Measurements from ENCODE around the gene MARS2. TPM values are rescaled to one million over a fixed set of nuclear protein-coding genes. Genes with fewer than 3 reads are reported as not detected.

The MARS2 gene
- total and polyA plus RNA-seq, 2 donors (not counting 1 experiment from before 2014, with no cell fraction given) = 5.1 to 10.5 TPM

- ChIA-PET POLR2A (no interaction called here), CTCF (no interaction called here)
- no peaks in the 10 kb centered on the region for H4K20me1 ChIP-seq (ENCODE audit: control insufficient read depth, insufficient read depth, low read length, poor library complexity, severe bottlenecking)
- Mint-ChIP-seq H3K27me3 (peaks cover 20% of the 10 kb centered on the region), H3K9me3 (ENCODE audit: insufficient read depth) (no peaks in the 10 kb centered on the region), H3K27ac (no peak overlapping the region), H3K4me1 (no peaks in the 10 kb centered on the region), H3K4me3 (no peak overlapping the region)
- no peak overlapping the region for H3K4me2 ChIP-seq (replicated peaks; ENCODE audit: low read depth, low read length, poor library complexity, severe bottlenecking)
- no peak for DNase-seq
- no peak overlapping the region for H2AFZ ChIP-seq (ENCODE audit: insufficient read depth, low read depth, low read length, poor library complexity, severe bottlenecking)
- H3K36me3 ChIP-seq (replicated peaks in 1 of 2; ENCODE audit: control extremely low read depth in 1 of 2, control insufficient read depth in 1 of 2, extremely low read depth in 1 of 2, insufficient read depth in 2 of 2, low read length in 1 of 2) = no peaks in the 10 kb centered on the region
- ATAC-seq (ENCODE audit: low read depth) = no peak
- no peak overlapping the region for H3K9ac ChIP-seq (ENCODE audit: low read length)
- H3K4me1 ChIP-seq (ENCODE audit: control insufficient read depth in 2 of 2, insufficient read depth in 2 of 2, low read length in 2 of 2) = no peaks in the 10 kb centered on the region
- peaks cover 0 to 13% (median 0%) of the 10 kb centered on the region in 3 donors for H3K9me3 ChIP-seq (ENCODE audit: control extremely low read depth in 1 of 3, control insufficient read depth in 2 of 3, insufficient read depth in 1 of 3, low read length in 2 of 3)
- TF ChIP-seq EZH2 (IDR thresholded peaks at IDR 0.05; ENCODE audit: borderline replicate concordance, insufficient read depth, low read depth, low read length, poor library complexity, severe bottlenecking) = no peak
- no peak for TF ChIP-seq CTCF (IDR thresholded peaks at IDR 0.05)
- no peak overlapping the region for H3K27ac ChIP-seq (ENCODE audit: low read length in 2 of 2)
- H3K79me2 ChIP-seq (ENCODE audit: control insufficient read depth, insufficient read depth, low read length) = no peaks in the 10 kb centered on the region
- H3K27me3 ChIP-seq (replicated peaks in 1 of 4; ENCODE audit: control extremely low read depth in 1 of 4, control insufficient read depth in 3 of 4, insufficient read depth in 4 of 4, low read length in 3 of 4) = peaks cover 0 to 11% (median 5%) of the 10 kb centered on the region in 4 experiments
- no peak overlapping the region for H3K4me3 ChIP-seq (ENCODE audit: control extremely low read depth in 1 of 5, extremely low read depth in 1 of 5, insufficient read depth in 1 of 5, low read depth in 2 of 5, low read length in 4 of 5)
- WGBS (ENCODE audit: insufficient coverage) = no CpG with 5 or more reads among the region's 1 CpG
- intact Hi-C loops (cut with micrococcal nuclease) = no loop called here
These were observed 32.7 kb upstream of the MARS2 start for GRCh38 chr2:197672371-197672893.

- Mint-ChIP-seq H3K4me3 (no peak overlapping the region), H3K9me3 (ENCODE audit: insufficient read depth) (no peaks in the 10 kb centered on the region), H3K27me3 (peaks cover 23% of the 10 kb centered on the region), H3K4me1 (no peaks in the 10 kb centered on the region), H3K27ac (no peak overlapping the region)
- H3K27me3 ChIP-seq (replicated peaks in 1 of 4; ENCODE audit: control extremely low read depth in 1 of 4, control insufficient read depth in 3 of 4, insufficient read depth in 4 of 4, low read length in 3 of 4) = peaks cover 0 to 10% (median 3%) of the 10 kb centered on the region in 4 experiments
- no peak overlapping the region for H3K27ac ChIP-seq (ENCODE audit: low read length in 2 of 2)
- DNase-seq (no peak), ATAC-seq (ENCODE audit: low read depth) (no peak)
- ChIA-PET POLR2A (no interaction called here), CTCF (no interaction called here)
- WGBS (ENCODE audit: insufficient coverage) = 100% methylated on average over 1 of the region's 5 CpGs
- H3K36me3 ChIP-seq (replicated peaks in 1 of 2; ENCODE audit: control extremely low read depth in 1 of 2, control insufficient read depth in 1 of 2, extremely low read depth in 1 of 2, insufficient read depth in 2 of 2, low read length in 1 of 2) = no peaks in the 10 kb centered on the region
- H3K9ac ChIP-seq (ENCODE audit: low read length) = no peak overlapping the region
- intact Hi-C loops (cut with micrococcal nuclease) = no loop called here
- H3K4me1 ChIP-seq (ENCODE audit: control insufficient read depth in 2 of 2, insufficient read depth in 2 of 2, low read length in 2 of 2) = no peaks in the 10 kb centered on the region
- no peak for TF ChIP-seq CTCF (IDR thresholded peaks at IDR 0.05)
- H3K4me2 ChIP-seq (replicated peaks; ENCODE audit: low read depth, low read length, poor library complexity, severe bottlenecking) = no peak overlapping the region
- H2AFZ ChIP-seq (ENCODE audit: insufficient read depth, low read depth, low read length, poor library complexity, severe bottlenecking) = no peak overlapping the region
- no peak overlapping the region for H3K4me3 ChIP-seq (ENCODE audit: control extremely low read depth in 1 of 5, extremely low read depth in 1 of 5, insufficient read depth in 1 of 5, low read depth in 2 of 5, low read length in 4 of 5)
- H3K9me3 ChIP-seq (ENCODE audit: control extremely low read depth in 1 of 3, control insufficient read depth in 2 of 3, insufficient read depth in 1 of 3, low read length in 2 of 3) = peaks cover 0 to 6% (median 0%) of the 10 kb centered on the region in 3 donors
- H3K79me2 ChIP-seq (ENCODE audit: control insufficient read depth, insufficient read depth, low read length) = no peaks in the 10 kb centered on the region
- no peaks in the 10 kb centered on the region for H4K20me1 ChIP-seq (ENCODE audit: control insufficient read depth, insufficient read depth, low read length, poor library complexity, severe bottlenecking)
These were observed 32.1 kb upstream of the MARS2 start for GRCh38 chr2:197673106-197673505.
